Karpas-422 (cell line): ENCODE data around the gene FTL. TPM values are rescaled to one million over a fixed set of nuclear protein-coding genes. Genes with fewer than 3 reads are reported as not detected.

Experiments used
- DNase-seq: peaks from one replicate; pipeline ENCODE4 v3.0.0-alpha.2; 2015
- H2AFZ ChIP-seq: fragments of 200-600 bp; sonication (generic); 2 replicates; pipeline ENCODE4 v1.6.1; 2014; ENCODE audit warnings: antibody characterized with exemption, low read length, mixed read lengths
- H3K27ac ChIP-seq: fragments of 200-600 bp; sonication (generic); 2 replicates; pipeline ENCODE4 v1.5.1; 2014; ENCODE audit warnings: mild to moderate bottlenecking, low read length, moderate library complexity
- H3K27me3 ChIP-seq: fragments of 200-600 bp; sonication (generic); 2 replicates; pipeline ENCODE4 v1.6.1; 2014; ENCODE audit warnings: low read length, mixed read lengths
- H3K36me3 ChIP-seq: fragments of 200-600 bp; sonication (generic); 2 replicates; pipeline ENCODE4 v1.6.1; 2014; ENCODE audit warnings: low read length, mixed read lengths; ENCODE audit not compliant: insufficient read depth
- H3K4me1 ChIP-seq: fragments of 200-600 bp; sonication (generic); 2 replicates; pipeline ENCODE4 v1.6.1; 2014; ENCODE audit warnings: mild to moderate bottlenecking, low read length, mixed read lengths
- H3K4me2 ChIP-seq: fragments of 200-600 bp; sonication (generic); 2 replicates; pipeline ENCODE4 v1.6.1; 2014; ENCODE audit warnings: low read length, low read depth, mild to moderate bottlenecking; ENCODE audit not compliant: poor library complexity, severe bottlenecking
- H3K4me3 ChIP-seq: fragments of 200-600 bp; sonication (generic); 2 replicates; pipeline ENCODE4 v1.5.1; 2014; ENCODE audit warnings: mild to moderate bottlenecking, antibody characterized with exemption, low read length, mixed read lengths
- H3K79me2 ChIP-seq: fragments of 200-600 bp; sonication (generic); 2 replicates; pipeline ENCODE4 v1.6.1; 2014; ENCODE audit warnings: mild to moderate bottlenecking, low read length, mixed read lengths
- H3K9ac ChIP-seq: fragments of 200-600 bp; sonication (generic); 2 replicates; pipeline ENCODE4 v1.6.0; 2014; ENCODE audit warnings: low read length
- H3K9me2 ChIP-seq: fragments of 200-600 bp; sonication (generic), shearing (Covaris generic); replicated peaks from 2 replicates; pipeline ENCODE4 v1.6.0; 2014; ENCODE audit warnings: mild to moderate bottlenecking, low read length, moderate library complexity; ENCODE audit not compliant: insufficient read depth
- H3K9me3 ChIP-seq: fragments of 300-700, 200-600 bp; sonication (generic); 2 replicates; pipeline ENCODE4 v1.6.1; 2014; ENCODE audit warnings: low read length, mixed read lengths
- H4K20me1 ChIP-seq: fragments of 200-600 bp; sonication (generic); 2 replicates; pipeline ENCODE4 v1.6.1; 2014; ENCODE audit warnings: mild to moderate bottlenecking, antibody characterized with exemption, low read length, low read depth; ENCODE audit not compliant: insufficient read depth
- total RNA-seq: library from RNA; depleted of rRNA; stranded (reverse); fragments of >200 nt; shearing (Covaris generic); gene quantifications from 2 replicates; pipeline ENCODE4 v1.2.3, GENCODE V29; 2014; ENCODE audit warnings: low replicate concordance

Gene FTL
- total RNA-seq, 1 experiment from 2014 or later: 6,638 TPM

GRCh38 chr19:48986211-48986610, 21.1 kb downstream of the FTL start:
- peaks cover 12% of the 10 kb centered on the region for H3K79me2 ChIP-seq
- H3K36me3 ChIP-seq: peaks cover 37% of the 10 kb centered on the region
- no peaks in the 10 kb centered on the region for H3K9me3 ChIP-seq
- no peak overlapping the region for H3K27ac ChIP-seq
- peaks cover 3% of the 10 kb centered on the region; the same call in 1 of the 2 replicates for H3K4me1 ChIP-seq
- H3K4me2 ChIP-seq: no peak overlapping the region
- H4K20me1 ChIP-seq: no peaks in the 10 kb centered on the region
- H3K27me3 ChIP-seq: no peaks in the 10 kb centered on the region
- no peak for DNase-seq
- H3K9me2 ChIP-seq: no peaks in the 10 kb centered on the region
- no peak overlapping the region for H3K4me3 ChIP-seq
- no peak overlapping the region for H2AFZ ChIP-seq
- no peak overlapping the region for H3K9ac ChIP-seq

GRCh38 chr19:48987323-48987722, 22.2 kb downstream of the FTL start:
- Histone ChIP-seq H4K20me1 (no peaks in the 10 kb centered on the region), H3K4me3 (no peak overlapping the region), H3K4me2 (no peak overlapping the region), H3K9me2 (no peaks in the 10 kb centered on the region), H3K9me3 (no peaks in the 10 kb centered on the region), H3K27me3 (no peaks in the 10 kb centered on the region), H3K79me2 (peaks cover 23% of the 10 kb centered on the region), H2AFZ (no peak overlapping the region), H3K9ac (no peak overlapping the region), H3K4me1 (peaks cover 12% of the 10 kb centered on the region), H3K36me3 (peaks cover 28% of the 10 kb centered on the region), H3K27ac (no peak overlapping the region)
- DNase-seq: no peak

DNA sequence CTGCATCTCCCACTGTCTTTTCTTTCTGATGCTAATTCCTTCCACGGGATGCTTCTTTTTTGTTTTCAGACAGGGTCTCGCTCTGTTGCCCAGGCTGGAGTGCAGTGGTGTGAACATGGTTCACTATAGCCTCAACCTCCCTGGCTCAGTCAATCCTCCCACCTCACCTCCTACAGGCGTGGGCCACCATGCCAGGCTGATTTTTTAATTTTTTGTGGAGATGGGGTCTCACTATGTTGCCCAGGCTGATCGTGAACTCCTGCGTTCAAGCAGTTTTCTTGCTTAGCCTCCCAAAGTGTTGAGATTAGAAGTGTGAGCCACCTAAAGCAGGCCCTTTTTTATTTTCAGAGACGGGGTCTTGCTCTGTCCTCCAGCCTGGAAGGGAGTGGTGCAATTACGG, 23.2 kb downstream of the FTL start:
- no peak overlapping the region for H3K4me3 ChIP-seq
- H3K4me2 ChIP-seq: no peak overlapping the region
- no peaks in the 10 kb centered on the region for H3K27me3 ChIP-seq
- no peaks in the 10 kb centered on the region for H4K20me1 ChIP-seq
- H3K27ac ChIP-seq: no peak overlapping the region
- peaks cover 12% of the 10 kb centered on the region for H3K4me1 ChIP-seq
- H3K9ac ChIP-seq: no peak overlapping the region
- H3K79me2 ChIP-seq: peaks cover 30% of the 10 kb centered on the region
- no peak for DNase-seq
- H3K9me3 ChIP-seq: no peaks in the 10 kb centered on the region
- peaks cover 18% of the 10 kb centered on the region for H3K36me3 ChIP-seq
- no peak overlapping the region for H2AFZ ChIP-seq
- H3K9me2 ChIP-seq: no peaks in the 10 kb centered on the region

GRCh38 chr19:48988860-48989259, 23.8 kb downstream of the FTL start:
- Histone ChIP-seq H3K4me2 (no peak overlapping the region), H3K9ac (no peak overlapping the region), H3K9me2 (no peaks in the 10 kb centered on the region), H3K4me3 (no peak overlapping the region), H3K79me2 (peaks cover 32% of the 10 kb centered on the region), H3K9me3 (no peaks in the 10 kb centered on the region), H3K4me1 (peaks cover 12% of the 10 kb centered on the region), H2AFZ (no peak overlapping the region), H3K27ac (no peak overlapping the region), H3K27me3 (no peaks in the 10 kb centered on the region), H3K36me3 (peaks cover 14% of the 10 kb centered on the region), H4K20me1 (no peaks in the 10 kb centered on the region; the same call in 1 of the 2 replicates)
- DNase-seq: no peak

DNA sequence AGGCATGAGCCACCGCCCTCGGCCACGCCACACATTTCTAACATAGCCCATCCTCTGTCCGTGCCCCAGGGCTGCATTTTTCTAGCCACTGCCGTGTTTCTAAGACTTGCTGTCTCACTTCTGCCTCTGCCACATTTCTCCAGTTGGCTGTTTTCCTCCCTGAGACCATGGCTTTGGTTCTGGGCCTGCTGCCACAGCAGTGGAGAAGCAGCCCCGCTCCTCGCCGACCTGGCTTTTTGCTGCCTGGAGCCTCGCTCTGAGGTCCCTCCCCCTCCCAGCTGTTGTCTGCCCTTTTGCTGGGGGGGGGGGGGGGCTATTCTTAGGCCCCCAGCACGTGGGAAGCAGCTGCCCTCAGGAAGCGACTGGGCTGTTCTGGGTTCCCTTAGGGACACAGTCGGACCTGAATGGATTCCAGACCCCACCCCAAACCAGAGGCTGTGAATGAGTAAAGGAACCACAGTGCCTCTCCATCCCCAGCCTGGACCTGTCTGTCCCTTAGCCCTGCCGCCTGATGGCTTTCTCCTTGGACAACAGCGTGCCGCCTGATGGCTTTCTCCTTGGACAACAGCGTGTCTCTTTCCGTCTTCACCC, 24.7 kb downstream of the FTL start:
- no peak for DNase-seq
- Histone ChIP-seq H3K4me3 (no peak overlapping the region), H3K4me2 (no peak overlapping the region), H3K9me3 (no peaks in the 10 kb centered on the region), H3K27me3 (no peaks in the 10 kb centered on the region), H3K79me2 (peaks cover 42% of the 10 kb centered on the region), H4K20me1 (peaks cover 6% of the 10 kb centered on the region; the same call in 1 of the 2 replicates), H2AFZ (no peak overlapping the region), H3K36me3 (peaks cover 11% of the 10 kb centered on the region), H3K9ac (no peak overlapping the region), H3K4me1 (peaks cover 16% of the 10 kb centered on the region), H3K9me2 (no peaks in the 10 kb centered on the region), H3K27ac (no peak overlapping the region)

DNA sequence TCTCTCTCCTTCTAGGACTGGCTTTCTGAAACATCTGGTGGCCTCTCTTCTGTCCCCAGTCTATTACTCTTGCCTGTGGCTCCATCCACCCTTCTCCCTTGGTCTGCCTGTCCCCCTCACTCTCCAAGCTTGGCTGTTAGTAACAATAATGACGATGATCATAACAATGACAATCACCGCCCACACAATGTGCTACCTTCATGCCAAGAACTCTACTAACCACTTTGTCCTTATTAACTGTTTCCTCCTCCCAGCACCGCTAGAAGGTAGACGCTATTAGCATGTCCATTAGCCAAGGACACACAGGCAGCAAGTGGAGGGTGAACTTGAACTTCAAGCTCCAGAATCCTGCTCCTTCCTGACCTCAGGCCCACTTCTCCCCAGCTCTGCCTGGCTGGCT, 25.3 kb downstream of the FTL start:
- Histone ChIP-seq H3K27ac (no peak overlapping the region), H2AFZ (no peak overlapping the region), H3K79me2 (peaks cover 48% of the 10 kb centered on the region), H3K4me3 (no peak overlapping the region), H3K9ac (no peak overlapping the region), H3K9me2 (no peaks in the 10 kb centered on the region), H3K36me3 (peaks cover 5% of the 10 kb centered on the region), H3K4me2 (no peak overlapping the region), H3K27me3 (no peaks in the 10 kb centered on the region), H3K4me1 (peaks cover 22% of the 10 kb centered on the region), H3K9me3 (no peaks in the 10 kb centered on the region), H4K20me1 (peaks cover 12% of the 10 kb centered on the region; the same call in 1 of the 2 replicates)
- DNase-seq: no peak

DNA sequence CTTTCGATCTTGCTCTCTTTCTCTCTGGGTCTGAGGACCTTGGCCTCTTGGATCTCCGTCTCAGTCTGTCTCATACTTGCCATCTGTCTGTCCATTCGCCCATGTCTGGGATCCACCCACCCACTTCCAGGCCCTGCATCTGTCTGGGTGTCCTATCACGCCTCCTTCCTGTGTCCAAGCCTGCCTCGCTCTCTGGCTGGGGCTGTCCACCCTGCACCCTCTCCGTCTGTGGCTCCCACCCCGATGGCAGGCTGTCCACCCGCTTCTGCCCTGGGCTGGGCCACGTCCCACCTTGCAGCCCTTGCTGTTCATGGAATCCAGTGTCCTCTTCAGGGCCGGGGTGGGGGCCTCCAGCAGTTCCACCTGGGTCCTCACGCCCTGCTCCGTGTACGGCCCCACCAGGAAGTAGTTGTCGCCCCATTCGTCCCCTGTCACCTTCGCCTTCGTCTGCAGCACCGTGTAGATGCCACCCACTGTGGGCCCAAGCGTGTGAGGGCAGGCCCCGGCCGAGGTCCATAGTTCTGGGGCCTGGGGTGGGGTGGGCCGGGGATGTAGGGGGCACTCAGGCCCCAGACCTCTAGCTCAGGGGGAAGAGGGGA, 26.0 kb downstream of the FTL start:
- no peaks in the 10 kb centered on the region for H3K9me3 ChIP-seq
- DNase-seq: no peak
- peaks cover 23% of the 10 kb centered on the region for H3K4me1 ChIP-seq
- H3K9me2 ChIP-seq: no peaks in the 10 kb centered on the region
- H3K27me3 ChIP-seq: no peaks in the 10 kb centered on the region
- H3K4me3 ChIP-seq: peak overlapping the region; percentile 87
- H3K36me3 ChIP-seq: no peaks in the 10 kb centered on the region; the same call in none of the 2 replicates
- peaks cover 55% of the 10 kb centered on the region for H3K79me2 ChIP-seq
- peak overlapping the region; percentile 91 for H3K9ac ChIP-seq
- H2AFZ ChIP-seq: no peak overlapping the region
- H4K20me1 ChIP-seq: peaks cover 13% of the 10 kb centered on the region; the same call in 1 of the 2 replicates
- peak overlapping the region; percentile 86 for H3K4me2 ChIP-seq
- no peak overlapping the region for H3K27ac ChIP-seq

DNA sequence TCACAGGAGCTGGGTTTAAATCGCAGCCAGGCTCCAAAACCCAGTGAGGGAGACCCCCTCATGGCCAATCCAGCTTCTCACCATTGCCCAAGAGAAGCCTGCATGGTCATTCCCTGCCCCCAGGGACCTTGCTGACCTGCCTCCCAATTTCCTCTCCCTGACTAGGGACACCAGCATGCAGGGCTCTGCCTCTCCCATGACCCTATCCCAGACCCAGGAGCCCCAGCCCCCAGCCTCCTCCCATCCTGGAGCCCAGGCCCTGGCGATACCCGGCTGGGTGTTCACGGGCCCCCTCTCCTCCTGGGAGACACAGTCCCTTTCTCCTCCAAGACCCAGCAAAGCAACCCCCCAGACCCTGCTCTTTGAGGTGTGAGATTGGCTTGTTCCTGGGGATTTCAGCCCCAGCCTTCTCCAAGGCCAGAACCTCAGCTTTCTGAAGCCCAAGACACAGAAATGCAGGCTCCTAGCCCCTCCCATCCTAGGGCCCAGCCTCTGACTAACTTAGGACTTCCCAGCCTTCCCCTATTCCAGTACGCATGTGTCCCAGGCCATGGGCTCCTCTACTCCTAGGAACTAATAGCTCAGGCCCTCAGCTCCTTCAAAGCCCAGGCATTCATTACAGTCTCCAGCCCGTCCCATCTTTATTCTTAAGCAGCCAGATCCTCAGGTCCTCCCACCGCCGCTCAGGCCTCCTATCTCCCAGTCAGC, 26.9 kb downstream of the FTL start:
- no peaks in the 10 kb centered on the region; the same call in none of the 2 replicates for H3K36me3 ChIP-seq
- H3K79me2 ChIP-seq: peaks cover 63% of the 10 kb centered on the region
- DNase-seq: peak; percentile 70
- peak overlapping the region; percentile 33; the same call in 1 of the 2 replicates for H2AFZ ChIP-seq
- H3K27me3 ChIP-seq: no peaks in the 10 kb centered on the region
- H3K4me3 ChIP-seq: peak overlapping the region; percentile 87
- H3K9ac ChIP-seq: peak overlapping the region; percentile 91
- no peaks in the 10 kb centered on the region for H3K9me3 ChIP-seq
- H3K4me2 ChIP-seq: peak overlapping the region; percentile 86
- no peaks in the 10 kb centered on the region for H3K9me2 ChIP-seq
- peaks cover 23% of the 10 kb centered on the region for H3K4me1 ChIP-seq
- H4K20me1 ChIP-seq: peaks cover 14% of the 10 kb centered on the region
- H3K27ac ChIP-seq: peak overlapping the region; percentile 46; the same call in 1 of the 2 replicates
